ENCODE data around the gene CROCC2. TPM values are rescaled to one million over a fixed set of nuclear protein-coding genes. Genes with fewer than 3 reads are reported as not detected.
A peak's percentile ranks its signal among the peaks of the same experiment; 100 is the strongest.

The CROCC2 gene
- total and polyA plus RNA-seq, 10 of the 15 experiments (the other 5 are each of a cell fraction or from before 2014, with no cell fraction given): not detected

- Histone ChIP-seq H3K4me1 (ENCODE audit: control insufficient read depth, insufficient read depth, low read length) (no peaks in the 10 kb centered on the region), H4K20me1 (ENCODE audit: control insufficient read depth, insufficient read depth) (no peaks in the 10 kb centered on the region), H3K27me3 (replicated peaks in 1 of 2; ENCODE audit: control insufficient read depth in 2 of 2, insufficient read depth in 2 of 2, low read length in 1 of 2) (peaks cover 1 to 7% of the 10 kb centered on the region in 2 experiments; a peak in 3 of 4 replicates), H3K79me2 (ENCODE audit: control insufficient read depth, insufficient read depth, low read length) (no peaks in the 10 kb centered on the region), H3K9ac (ENCODE audit: control insufficient read depth, insufficient read depth, low read length) (no peak within 1 kb of the TSS), H3K36me3 (ENCODE audit: control insufficient read depth in 2 of 2, insufficient read depth in 2 of 2, low read length in 1 of 2) (no peaks in the 10 kb centered on the region), H3K27ac (ENCODE audit: control insufficient read depth, insufficient read depth) (no peak within 1 kb of the TSS), H3K9me3 (replicated peaks; ENCODE audit: control insufficient read depth, insufficient read depth, low read length) (peaks cover under 1% of the 10 kb centered on the region; the same call in 1 of the 3 replicates), H3K4me3 (peak within 1 kb of the TSS; percentile 11; the same call in 1 of the 2 replicates), H2AFZ (ENCODE audit: control insufficient read depth, low read depth, low read length) (peak within 1 kb of the TSS; percentile 63), H3K4me2 (ENCODE audit: control insufficient read depth, insufficient read depth) (peak within 1 kb of the TSS; percentile 64)
- ChIA-PET POLR2A (no interaction called here), RAD21 (ENCODE audit: unreplicated experiment) (no interaction called here), CTCF (no interaction called here), SMC1A (ENCODE audit: uncharacterized antibody, unreplicated experiment) (no interaction called here)
- DNase-seq (ENCODE audit: low read depth, low spot score) (no peak), ATAC-seq (peak; percentile 85), FAIRE-seq (no peak)
- in situ Hi-C loops (cut with MboI) (no loop called here), intact Hi-C loops (cut with micrococcal nuclease; ENCODE audit: unreplicated experiment) (no loop called here)
- TF ChIP-seq E2F4 (IDR thresholded peaks at IDR 0.05; ENCODE audit: low read depth, low read length) (no peak), CREB1 (IDR thresholded peaks at IDR 0.05; ENCODE audit: low read depth) (no peak), DPF2 (IDR thresholded peaks at IDR 0.05) (no peak), ZBTB33 (IDR thresholded peaks at IDR 0.05) (no peak), LARP7 (IDR thresholded peaks at IDR 0.05) (no peak), CBFB (IDR thresholded peaks at IDR 0.05; ENCODE audit: low read depth) (no peak), TCF7 (IDR thresholded peaks at IDR 0.05; ENCODE audit: borderline replicate concordance) (no peak), MLLT1 (IDR thresholded peaks at IDR 0.05) (no peak), HDAC6 (IDR thresholded peaks at IDR 0.05; ENCODE audit: unreplicated experiment) (no peak), MTA3 (IDR thresholded peaks at IDR 0.05; ENCODE audit: borderline replicate concordance, low read length) (no peak), NFXL1 (IDR thresholded peaks at IDR 0.05; ENCODE audit: borderline replicate concordance) (no peak), SMAD5 (IDR thresholded peaks at IDR 0.05; ENCODE audit: low read depth) (no peak), KAT2A (conservative IDR thresholded peaks at IDR 0.05; ENCODE audit: control insufficient read depth, low read depth, low read length) (no peak), CEBPZ (IDR thresholded peaks at IDR 0.05; ENCODE audit: low read depth, low read length) (no peak)
- WGBS (ENCODE audit: insufficient coverage, insufficient replicate concordance, low lambda C conversion rate, missing lambda C conversion rate): 7% methylated on average over 48 of the region's 61 CpGs
- BruUV-seq (replicated peaks): no TSS peak
Measured at GRCh38 chr2:240997856-240998705, 91.9 kb downstream of the CROCC2 start, which contains the start of gene SNED1. Gene SNED1, plus strand, starts transcription at chr2:240998618. Its CDS starts 220 bp downstream, at chr2:240998838.

Measured in GM12878 (cell line).